ENCODE data around the gene DAG1. TPM values are rescaled to one million over a fixed set of nuclear protein-coding genes. Genes with fewer than 3 reads are reported as not detected.
A peak's percentile ranks its signal among the peaks of the same experiment; 100 is the strongest.
"Not testable (repeated sequence)": the region's sequence is repeated elsewhere in the genome, so short reads cannot be mapped to it uniquely, and the experiment has no call there.

The DAG1 gene
- total RNA-seq, 2 donors from 2014 or later = 22.0 to 27.8 TPM

GRCh38 chr3:49493901-49494300 lies 23.8 kb downstream of the DAG1 start:
- no peak overlapping the region for H3K27ac Mint-ChIP-seq
- ATAC-seq = no peak
- no peaks in the 10 kb centered on the region for H3K9me3 Mint-ChIP-seq
- H3K4me1 Mint-ChIP-seq (ENCODE audit: low read depth in 2 of 2) = peaks cover 10 to 13% of the 10 kb centered on the region in 2 donors
- no peak for DNase-seq (ENCODE audit: low spot score)
- H3K36me3 Mint-ChIP-seq = no peaks in the 10 kb centered on the region
- H3K4me3 Mint-ChIP-seq = no peak overlapping the region
- no peaks in the 10 kb centered on the region for H3K27me3 Mint-ChIP-seq

- Mint-ChIP-seq H3K36me3 (no peaks in the 10 kb centered on the region), H3K9me3 (no peaks in the 10 kb centered on the region), H3K27ac (no peak overlapping the region), H3K27me3 (no peaks in the 10 kb centered on the region), H3K4me3 (no peak overlapping the region), H3K4me1 (ENCODE audit: low read depth in 2 of 2) (peaks cover 10 to 11% of the 10 kb centered on the region in 2 donors)
- DNase-seq (ENCODE audit: low spot score) (no peak), ATAC-seq (peak in 1 of 2 donors; percentile 45)
These were observed 25.0 kb downstream of the DAG1 start for GRCh38 chr3:49495023-49495422.

- not testable (repeated sequence) for H3K27me3 Mint-ChIP-seq; H3K36me3 Mint-ChIP-seq; H3K27ac Mint-ChIP-seq; H3K4me3 Mint-ChIP-seq; H3K9me3 Mint-ChIP-seq; DNase-seq (ENCODE audit: low spot score); ATAC-seq
- peaks cover 21 to 23% of the 10 kb centered on the region in 2 donors for H3K4me1 Mint-ChIP-seq (ENCODE audit: low read depth in 2 of 2)
These were observed 26.8 kb downstream of the DAG1 start for GRCh38 chr3:49496845-49497244.

GRCh38 chr3:49497606-49498005 lies 27.5 kb downstream of the DAG1 start:
- Mint-ChIP-seq H3K9me3 (no peaks in the 10 kb centered on the region), H3K36me3 (no peaks in the 10 kb centered on the region), H3K27me3 (no peaks in the 10 kb centered on the region), H3K4me1 (ENCODE audit: low read depth in 2 of 2) (peaks cover 21 to 26% of the 10 kb centered on the region in 2 donors), H3K27ac (no peak overlapping the region), H3K4me3 (no peak overlapping the region)
- DNase-seq (ENCODE audit: low spot score) = no peak
- no peak for ATAC-seq

GRCh38 chr3:49498239-49498638 lies 28.2 kb downstream of the DAG1 start:
- no peak overlapping the region for H3K27ac Mint-ChIP-seq
- no peak overlapping the region for H3K4me3 Mint-ChIP-seq
- H3K27me3 Mint-ChIP-seq = no peaks in the 10 kb centered on the region
- DNase-seq (ENCODE audit: low spot score) = no peak
- no peak for ATAC-seq
- no peaks in the 10 kb centered on the region for H3K9me3 Mint-ChIP-seq
- peaks cover 26 to 28% of the 10 kb centered on the region in 2 donors for H3K4me1 Mint-ChIP-seq (ENCODE audit: low read depth in 2 of 2)
- no peaks in the 10 kb centered on the region for H3K36me3 Mint-ChIP-seq

GRCh38 chr3:49498648-49499047 lies 28.6 kb downstream of the DAG1 start:
- no peak for DNase-seq (ENCODE audit: low spot score)
- Mint-ChIP-seq H3K27me3 (no peaks in the 10 kb centered on the region), H3K36me3 (no peaks in the 10 kb centered on the region), H3K4me1 (ENCODE audit: low read depth in 2 of 2) (peaks cover 27 to 29% of the 10 kb centered on the region in 2 donors), H3K4me3 (no peak overlapping the region), H3K27ac (no peak overlapping the region), H3K9me3 (no peaks in the 10 kb centered on the region)
- no peak for ATAC-seq

GRCh38 chr3:49500205-49500731 lies 30.2 kb downstream of the DAG1 start:
- Mint-ChIP-seq H3K36me3 (no peaks in the 10 kb centered on the region), H3K27ac (peak overlapping the region; percentile 4 to 41), H3K4me3 (no peak overlapping the region), H3K9me3 (no peaks in the 10 kb centered on the region), H3K4me1 (ENCODE audit: low read depth in 2 of 2) (peaks cover 23 to 24% of the 10 kb centered on the region in 2 donors), H3K27me3 (no peaks in the 10 kb centered on the region)
- no peak for DNase-seq (ENCODE audit: low spot score)
- peak in 1 of 2 donors; percentile 32 for ATAC-seq

- Mint-ChIP-seq H3K36me3 (no peaks in the 10 kb centered on the region), H3K27ac (peak overlapping the region; percentile 4 to 41), H3K9me3 (no peaks in the 10 kb centered on the region), H3K4me1 (ENCODE audit: low read depth in 2 of 2) (peaks cover 23 to 24% of the 10 kb centered on the region in 2 donors), H3K27me3 (no peaks in the 10 kb centered on the region), H3K4me3 (no peak overlapping the region)
- ATAC-seq (peak; percentile 64 to 65), DNase-seq (ENCODE audit: low spot score) (no peak)
These were observed 30.9 kb downstream of the DAG1 start for GRCh38 chr3:49500732-49501609.

GRCh38 chr3:49501842-49502241 lies 31.8 kb downstream of the DAG1 start:
- DNase-seq (ENCODE audit: low spot score) (no peak), ATAC-seq (no peak)
- Mint-ChIP-seq H3K36me3 (no peaks in the 10 kb centered on the region), H3K4me1 (ENCODE audit: low read depth in 2 of 2) (peaks cover 23 to 24% of the 10 kb centered on the region in 2 donors), H3K9me3 (no peaks in the 10 kb centered on the region), H3K4me3 (no peak overlapping the region), H3K27ac (no peak overlapping the region), H3K27me3 (no peaks in the 10 kb centered on the region)

- H3K27me3 Mint-ChIP-seq = no peaks in the 10 kb centered on the region
- H3K9me3 Mint-ChIP-seq = no peaks in the 10 kb centered on the region
- no peak overlapping the region for H3K27ac Mint-ChIP-seq
- no peak for ATAC-seq
- DNase-seq (ENCODE audit: low spot score) = no peak
- peaks cover 11 to 20% of the 10 kb centered on the region in 2 donors for H3K4me1 Mint-ChIP-seq (ENCODE audit: low read depth in 2 of 2)
- no peak overlapping the region for H3K4me3 Mint-ChIP-seq
- no peaks in the 10 kb centered on the region for H3K36me3 Mint-ChIP-seq
These were observed 36.8 kb downstream of the DAG1 start for GRCh38 chr3:49506906-49507305.

GRCh38 chr3:49509028-49509561 lies 39.0 kb downstream of the DAG1 start:
- H3K27ac Mint-ChIP-seq = no peak overlapping the region
- H3K4me3 Mint-ChIP-seq = no peak overlapping the region
- H3K27me3 Mint-ChIP-seq = no peaks in the 10 kb centered on the region
- H3K36me3 Mint-ChIP-seq = peaks cover 7% of the 10 kb centered on the region
- no peak for ATAC-seq
- no peak for DNase-seq (ENCODE audit: low spot score)
- no peaks in the 10 kb centered on the region for H3K9me3 Mint-ChIP-seq
- peaks cover 10 to 17% of the 10 kb centered on the region in 2 donors for H3K4me1 Mint-ChIP-seq (ENCODE audit: low read depth in 2 of 2)

- H3K4me1 Mint-ChIP-seq (ENCODE audit: low read depth in 2 of 2) = peaks cover 15 to 24% of the 10 kb centered on the region in 2 donors
- ATAC-seq (no peak), DNase-seq (ENCODE audit: low spot score) (no peak)
- peaks cover 14% of the 10 kb centered on the region for H3K36me3 Mint-ChIP-seq
- H3K27me3 Mint-ChIP-seq = no peaks in the 10 kb centered on the region
- no peak overlapping the region for H3K27ac Mint-ChIP-seq
- no peaks in the 10 kb centered on the region for H3K9me3 Mint-ChIP-seq
- H3K4me3 Mint-ChIP-seq = no peak overlapping the region
These were observed 41.6 kb downstream of the DAG1 start for GRCh38 chr3:49511639-49512038.

GRCh38 chr3:49512781-49513355 lies 42.8 kb downstream of the DAG1 start:
- ATAC-seq = no peak
- H3K27me3 Mint-ChIP-seq = no peaks in the 10 kb centered on the region

More at GRCh38 chr3:49512781-49513355, 42.8 kb downstream of the DAG1 start:
- H3K4me1 Mint-ChIP-seq (ENCODE audit: low read depth in 2 of 2) = peaks cover 17 to 25% of the 10 kb centered on the region in 2 donors
- peaks cover 14% of the 10 kb centered on the region for H3K36me3 Mint-ChIP-seq
- H3K27ac Mint-ChIP-seq = no peak overlapping the region
- no peaks in the 10 kb centered on the region for H3K9me3 Mint-ChIP-seq
- no peak overlapping the region for H3K4me3 Mint-ChIP-seq
- no peak for DNase-seq (ENCODE audit: low spot score)
